Measurements from ENCODE around the gene RASL10A. TPM values are rescaled to one million over a fixed set of nuclear protein-coding genes. Genes with fewer than 3 reads are reported as not detected.

Gene RASL10A
- total RNA-seq, 1 donor from 2014 or later = 0.83 TPM

DNA sequence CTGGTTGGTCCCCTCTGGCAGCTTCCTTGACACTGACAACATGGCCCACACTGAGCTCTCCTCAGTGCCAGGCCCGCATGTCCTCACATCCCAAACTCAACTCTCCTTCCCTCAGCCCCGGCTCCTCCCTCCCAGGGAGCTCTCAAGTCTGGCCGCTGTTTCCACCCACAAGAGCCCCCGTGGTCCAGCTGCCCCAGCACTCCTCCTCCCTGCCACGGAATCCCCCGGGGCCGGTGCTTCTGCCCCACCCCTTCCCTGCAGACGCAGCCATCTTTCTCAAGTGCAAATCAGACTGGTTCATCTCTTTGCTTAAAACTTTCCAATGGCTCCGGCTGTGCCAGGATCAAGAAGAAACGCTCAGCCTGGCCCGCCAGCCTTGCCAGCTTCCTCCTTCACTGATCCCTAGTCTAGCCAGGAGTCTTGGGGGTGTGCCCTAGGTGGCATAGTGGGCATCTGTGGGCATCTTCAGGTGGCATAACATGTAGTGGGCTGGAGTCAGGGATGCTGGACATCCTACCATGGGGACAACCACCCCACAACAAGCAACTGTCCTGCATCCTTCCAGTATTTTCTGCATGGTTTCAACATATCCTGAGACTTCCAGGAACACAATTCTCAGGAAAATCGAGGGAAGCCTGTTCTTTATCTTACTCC is 22.3 kb upstream of the RASL10A start:
- Histone ChIP-seq H3K9me3 (no peaks in the 10 kb centered on the region), H3K27ac (no peak overlapping the region), H3K4me1 (peaks cover 7% of the 10 kb centered on the region), H3K27me3 (ENCODE audit: low read depth) (no peaks in the 10 kb centered on the region), H3K4me3 (no peak overlapping the region), H3K36me3 (peaks cover 100% of the 10 kb centered on the region)
- intact Hi-C loops (cut with DNase I) = no loop called here
- TF ChIP-seq, protein P1, sequence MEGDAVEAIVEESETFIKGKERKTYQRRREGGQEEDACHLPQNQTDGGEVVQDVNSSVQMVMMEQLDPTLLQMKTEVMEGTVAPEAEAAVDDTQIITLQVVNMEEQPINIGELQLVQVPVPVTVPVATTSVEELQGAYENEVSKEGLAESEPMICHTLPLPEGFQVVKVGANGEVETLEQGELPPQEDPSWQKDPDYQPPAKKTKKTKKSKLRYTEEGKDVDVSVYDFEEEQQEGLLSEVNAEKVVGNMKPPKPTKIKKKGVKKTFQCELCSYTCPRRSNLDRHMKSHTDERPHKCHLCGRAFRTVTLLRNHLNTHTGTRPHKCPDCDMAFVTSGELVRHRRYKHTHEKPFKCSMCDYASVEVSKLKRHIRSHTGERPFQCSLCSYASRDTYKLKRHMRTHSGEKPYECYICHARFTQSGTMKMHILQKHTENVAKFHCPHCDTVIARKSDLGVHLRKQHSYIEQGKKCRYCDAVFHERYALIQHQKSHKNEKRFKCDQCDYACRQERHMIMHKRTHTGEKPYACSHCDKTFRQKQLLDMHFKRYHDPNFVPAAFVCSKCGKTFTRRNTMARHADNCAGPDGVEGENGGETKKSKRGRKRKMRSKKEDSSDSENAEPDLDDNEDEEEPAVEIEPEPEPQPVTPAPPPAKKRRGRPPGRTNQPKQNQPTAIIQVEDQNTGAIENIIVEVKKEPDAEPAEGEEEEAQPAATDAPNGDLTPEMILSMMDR (IDR thresholded peaks at IDR 0.05) = no peak
- DNase-seq = no peak
- no peak for ATAC-seq

DNA sequence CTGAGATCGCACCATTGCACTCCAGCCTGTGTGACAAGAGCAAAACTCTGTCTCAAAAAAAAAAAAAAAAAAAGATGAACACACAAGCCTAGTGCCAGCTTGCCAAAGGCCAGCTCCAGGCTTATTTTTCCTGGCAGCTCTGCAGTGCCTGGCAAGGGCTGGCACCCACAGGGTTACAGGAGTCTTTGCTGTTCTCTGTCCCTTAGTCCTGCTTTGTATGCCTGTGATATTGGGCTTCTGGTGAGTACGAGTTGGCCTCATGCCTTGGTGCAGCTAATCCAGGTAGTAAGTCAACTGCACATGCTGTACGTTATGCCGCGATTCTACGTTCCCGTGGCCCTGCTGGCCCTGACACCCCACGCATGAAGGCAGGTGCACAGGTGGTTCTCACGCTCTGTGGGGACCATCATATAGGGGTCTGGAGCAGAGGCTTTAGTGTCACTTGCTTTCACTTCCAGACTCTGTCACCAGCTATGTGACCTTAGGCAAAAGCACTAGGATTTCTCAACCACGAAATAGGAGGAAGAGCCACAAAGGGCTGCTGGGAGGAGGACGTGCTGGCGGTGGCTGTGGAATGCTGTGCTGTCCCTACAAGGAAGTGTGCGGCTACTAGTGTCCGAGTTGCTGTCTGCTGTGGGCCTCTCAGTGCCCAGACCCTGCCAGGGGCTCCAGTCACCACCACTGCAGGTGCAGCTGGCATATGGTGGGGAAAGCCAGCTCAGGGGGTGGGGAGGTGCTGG is 21.4 kb upstream of the RASL10A start:
- TF ChIP-seq, protein P1 (IDR thresholded peaks at IDR 0.05) = no peak
- Histone ChIP-seq H3K27me3 (ENCODE audit: low read depth) (no peaks in the 10 kb centered on the region), H3K36me3 (peaks cover 100% of the 10 kb centered on the region), H3K9me3 (no peaks in the 10 kb centered on the region), H3K27ac (no peak overlapping the region), H3K4me1 (no peaks in the 10 kb centered on the region), H3K4me3 (no peak overlapping the region)
- DNase-seq = no peak
- intact Hi-C loops (cut with DNase I) = no loop called here
- peak; percentile 29 to 38 for ATAC-seq

DNA sequence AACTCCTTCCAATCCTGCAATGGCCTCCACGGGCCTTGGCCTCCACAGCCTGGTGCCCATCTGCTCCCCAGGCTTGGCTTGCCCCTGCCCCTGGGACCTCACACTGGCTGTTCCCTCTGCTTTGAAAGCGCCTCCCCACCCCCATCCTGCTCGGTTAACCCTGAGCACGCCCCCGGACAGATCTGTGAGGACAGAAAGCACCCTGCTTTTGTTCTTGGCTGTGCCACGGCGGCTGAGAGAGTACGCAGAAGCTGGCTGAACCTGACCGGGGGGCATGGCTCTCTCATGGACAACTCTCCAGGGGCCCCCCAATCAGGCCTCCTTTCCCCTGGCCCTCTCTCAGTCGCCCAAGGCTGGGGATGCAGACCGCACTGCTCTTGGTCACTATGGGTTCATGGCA is 20.2 kb upstream of the RASL10A start:
- Histone ChIP-seq H3K4me1 (no peaks in the 10 kb centered on the region), H3K27ac (no peak overlapping the region), H3K4me3 (no peak overlapping the region), H3K36me3 (peaks cover 100% of the 10 kb centered on the region), H3K9me3 (no peaks in the 10 kb centered on the region), H3K27me3 (ENCODE audit: low read depth) (no peaks in the 10 kb centered on the region)
- no peak for ATAC-seq
- intact Hi-C loops (cut with DNase I) = no loop called here
- no peak for DNase-seq
- TF ChIP-seq, protein P1 (IDR thresholded peaks at IDR 0.05) = no peak

DNA sequence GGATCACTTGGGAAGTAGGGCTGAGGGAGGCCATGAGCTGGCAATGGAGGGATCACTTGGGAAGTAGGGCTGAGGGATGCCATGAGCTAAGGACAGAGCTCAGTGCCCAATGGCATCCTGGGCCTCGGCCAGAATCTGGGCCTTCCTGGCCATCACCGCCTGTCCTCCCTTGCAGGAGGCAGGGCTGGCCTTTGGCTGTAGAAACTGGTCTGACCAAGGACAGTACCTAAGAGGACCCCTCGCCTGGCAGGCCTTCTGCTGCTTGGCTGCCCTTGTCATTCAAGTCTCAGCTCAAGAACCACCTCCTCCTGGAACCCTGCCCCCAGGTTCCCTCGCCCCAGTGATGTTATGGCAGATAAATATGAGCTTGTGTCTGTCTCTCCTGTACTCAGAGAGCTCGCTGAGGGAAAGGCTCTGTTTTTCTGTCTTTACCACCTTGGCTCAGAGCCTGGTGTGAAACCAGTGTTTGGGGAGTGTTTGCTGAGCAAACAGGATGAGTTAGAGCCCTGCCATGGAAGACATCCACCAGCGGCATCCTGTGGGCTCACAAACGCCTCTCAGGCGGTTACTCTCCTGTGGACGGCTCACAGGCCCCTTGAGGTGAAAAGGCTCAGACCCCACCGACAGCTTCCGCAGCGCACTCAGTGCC is 19.3 kb upstream of the RASL10A start:
- intact Hi-C loops (cut with DNase I) = no loop called here
- DNase-seq (no peak), ATAC-seq (no peak)
- Histone ChIP-seq H3K36me3 (peaks cover 100% of the 10 kb centered on the region), H3K4me1 (no peaks in the 10 kb centered on the region), H3K4me3 (no peak overlapping the region), H3K9me3 (no peaks in the 10 kb centered on the region), H3K27ac (no peak overlapping the region), H3K27me3 (ENCODE audit: low read depth) (no peaks in the 10 kb centered on the region)
- TF ChIP-seq, protein P1 (IDR thresholded peaks at IDR 0.05) = no peak

DNA sequence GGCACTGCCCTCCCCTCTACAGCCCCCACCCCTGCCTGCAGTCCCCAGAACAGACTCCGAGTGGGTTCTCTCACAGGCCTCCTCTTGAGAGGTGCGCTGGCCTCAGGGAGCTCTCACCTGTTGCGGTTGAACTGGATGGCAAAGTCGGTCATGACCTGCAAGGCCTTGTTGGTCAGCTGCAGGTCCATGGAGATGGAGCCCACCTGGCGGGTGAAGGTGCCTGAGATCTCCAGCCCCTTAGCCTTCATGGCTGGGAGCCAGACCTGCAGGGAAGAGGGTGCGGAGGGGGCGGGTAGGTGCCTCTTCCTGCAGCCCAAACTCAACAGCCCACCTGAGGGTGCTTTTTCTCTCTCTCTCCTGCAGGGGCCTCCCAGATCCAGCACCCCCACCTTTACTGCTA is 18.7 kb upstream of the RASL10A start:
- H3K4me1 ChIP-seq = no peaks in the 10 kb centered on the region
- ATAC-seq = no peak
- intact Hi-C loops (cut with DNase I) = no loop called here
- H3K4me3 ChIP-seq = no peak overlapping the region
- H3K36me3 ChIP-seq = peaks cover 100% of the 10 kb centered on the region
- TF ChIP-seq, protein P1 (IDR thresholded peaks at IDR 0.05) = no peak
- no peaks in the 10 kb centered on the region for H3K27me3 ChIP-seq (ENCODE audit: low read depth)
- no peak overlapping the region for H3K27ac ChIP-seq
- no peaks in the 10 kb centered on the region for H3K9me3 ChIP-seq
- no peak for DNase-seq

All from lower lobe of right lung (tissue), 2 donors.